ENCODE results near the gene INPP4B.

The INPP4B gene

DNA sequence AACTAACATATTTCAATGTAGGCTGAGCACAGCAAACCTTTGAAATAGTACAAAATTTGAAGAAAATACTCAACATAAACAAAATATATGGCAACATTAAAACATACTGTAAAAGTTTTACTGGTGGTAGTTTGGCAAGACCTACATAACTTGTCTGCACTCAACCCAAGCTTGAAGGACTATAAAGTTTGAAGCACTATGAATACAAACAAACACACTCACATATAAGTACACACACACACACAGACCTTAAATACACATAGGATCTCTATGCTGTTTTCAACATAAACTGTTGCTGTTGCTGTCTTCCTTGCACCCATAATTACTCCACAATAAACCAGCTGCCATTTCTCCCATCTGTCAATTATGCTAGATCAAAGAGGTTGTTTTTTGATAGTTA lies 620.1 kb downstream of the INPP4B start:
- Histone ChIP-seq H3K36me3 (ENCODE audit: control insufficient read depth, insufficient read depth, low read length) (no peaks in the 10 kb centered on the region), H3K9ac (ENCODE audit: low read depth, low read length) (no peak overlapping the region), H3K4me3 (ENCODE audit: low read depth, low read length) (no peak overlapping the region), H3K9me3 (ENCODE audit: control insufficient read depth, insufficient read depth, low read length) (no peaks in the 10 kb centered on the region), H3K27ac (ENCODE audit: low read depth, low read length) (no peak overlapping the region), H3K4me1 (ENCODE audit: control insufficient read depth, insufficient read depth, low read length) (no peaks in the 10 kb centered on the region), H3K27me3 (ENCODE audit: control insufficient read depth, insufficient read depth, low read length) (no peaks in the 10 kb centered on the region)

DNA sequence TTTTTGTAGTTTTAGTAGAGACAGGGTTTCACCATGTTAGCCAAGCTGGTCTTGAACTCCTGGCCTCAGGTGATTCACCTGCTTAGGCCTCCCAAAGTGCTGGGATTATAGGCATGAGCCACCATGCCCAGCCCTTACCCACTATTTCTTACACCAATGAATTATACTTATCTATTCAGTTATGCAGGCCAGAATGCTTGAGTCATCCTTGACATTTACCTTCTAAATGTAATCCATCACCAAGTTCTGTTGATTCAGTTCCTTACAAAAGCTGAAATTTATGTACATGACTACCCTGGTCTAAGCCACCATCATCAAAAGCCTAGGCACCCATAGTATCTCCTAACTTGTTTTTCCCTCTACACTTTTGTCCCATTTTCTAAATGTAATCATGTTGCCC lies 624.0 kb downstream of the INPP4B start:
- H3K9me3 ChIP-seq (ENCODE audit: control insufficient read depth, insufficient read depth, low read length), result no peaks in the 10 kb centered on the region
- H3K4me3 ChIP-seq (ENCODE audit: low read depth, low read length), result no peak overlapping the region
- H3K36me3 ChIP-seq (ENCODE audit: control insufficient read depth, insufficient read depth, low read length), result no peaks in the 10 kb centered on the region
- no peaks in the 10 kb centered on the region for H3K27me3 ChIP-seq (ENCODE audit: control insufficient read depth, insufficient read depth, low read length)
- H3K27ac ChIP-seq (ENCODE audit: low read depth, low read length), result no peak overlapping the region
- H3K4me1 ChIP-seq (ENCODE audit: control insufficient read depth, insufficient read depth, low read length), result no peaks in the 10 kb centered on the region
- no peak overlapping the region for H3K9ac ChIP-seq (ENCODE audit: low read depth, low read length)

DNA sequence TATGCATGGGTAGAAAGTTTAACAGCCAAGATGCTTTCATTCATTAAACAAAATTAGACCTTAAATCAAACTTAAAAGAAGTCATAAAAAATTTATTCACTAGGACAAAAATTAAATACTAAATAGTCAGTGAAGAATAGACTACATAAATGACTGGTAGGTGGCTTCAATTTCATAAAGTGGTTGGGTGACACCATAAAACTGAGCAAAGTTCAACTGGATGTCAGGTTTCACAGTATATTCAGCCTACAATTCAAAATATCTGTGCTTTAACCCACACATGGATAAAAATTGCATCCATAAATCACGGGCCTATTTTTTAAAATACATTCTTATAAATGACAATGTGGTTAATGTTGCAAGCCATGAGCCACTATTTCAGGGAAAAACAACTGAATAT lies 627.4 kb downstream of the INPP4B start:
- Histone ChIP-seq H3K36me3 (ENCODE audit: control insufficient read depth, insufficient read depth, low read length) (no peaks in the 10 kb centered on the region), H3K4me1 (ENCODE audit: control insufficient read depth, insufficient read depth, low read length) (no peaks in the 10 kb centered on the region), H3K9me3 (ENCODE audit: control insufficient read depth, insufficient read depth, low read length) (no peaks in the 10 kb centered on the region), H3K27me3 (ENCODE audit: control insufficient read depth, insufficient read depth, low read length) (no peaks in the 10 kb centered on the region), H3K27ac (ENCODE audit: low read depth, low read length) (no peak overlapping the region), H3K9ac (ENCODE audit: low read depth, low read length) (no peak overlapping the region), H3K4me3 (ENCODE audit: low read depth, low read length) (no peak overlapping the region)

DNA sequence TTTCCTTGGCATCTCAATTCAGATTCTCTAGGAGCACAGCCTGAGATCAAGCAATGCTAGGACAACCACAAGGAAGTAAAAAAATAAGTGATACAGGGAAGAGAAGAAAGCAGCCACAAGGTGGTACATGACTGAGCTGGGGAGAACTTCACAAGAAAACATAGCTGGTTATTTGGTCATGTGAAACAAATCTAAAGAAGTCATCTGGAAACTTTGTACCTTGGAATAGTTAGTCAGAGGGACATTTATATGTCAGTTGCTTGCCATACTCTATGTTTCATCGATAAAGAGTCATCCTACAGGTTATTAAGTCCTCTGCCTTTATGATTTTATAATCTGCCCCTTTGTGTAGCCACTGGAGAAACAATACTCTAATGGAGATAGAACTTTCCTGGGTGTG lies 634.7 kb downstream of the INPP4B start:
- Histone ChIP-seq H3K4me3 (ENCODE audit: low read depth, low read length) (no peak overlapping the region), H3K4me1 (ENCODE audit: control insufficient read depth, insufficient read depth, low read length) (no peaks in the 10 kb centered on the region), H3K27ac (ENCODE audit: low read depth, low read length) (no peak overlapping the region), H3K9ac (ENCODE audit: low read depth, low read length) (no peak overlapping the region), H3K9me3 (ENCODE audit: control insufficient read depth, insufficient read depth, low read length) (no peaks in the 10 kb centered on the region), H3K36me3 (ENCODE audit: control insufficient read depth, insufficient read depth, low read length) (no peaks in the 10 kb centered on the region), H3K27me3 (ENCODE audit: control insufficient read depth, insufficient read depth, low read length) (no peaks in the 10 kb centered on the region)

DNA sequence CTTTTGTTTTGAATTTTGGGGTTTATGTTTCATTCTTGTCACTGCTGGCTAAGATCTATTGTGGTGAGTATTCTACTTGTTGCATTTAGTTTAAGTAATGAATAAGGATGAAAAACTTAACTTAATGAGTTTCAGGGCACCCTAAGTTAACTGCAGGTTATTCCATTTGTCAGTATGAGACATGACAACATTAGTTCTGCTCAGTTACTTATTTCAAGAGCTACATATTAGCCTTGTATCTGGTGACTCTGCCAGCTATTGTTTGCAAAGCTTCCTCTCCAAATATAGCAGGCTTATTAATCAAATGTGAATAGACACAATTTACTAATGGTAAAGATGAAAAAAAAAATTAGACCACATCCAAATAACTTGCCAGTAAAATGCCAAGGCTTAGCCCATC lies 642.6 kb downstream of the INPP4B start:
- H3K27me3 ChIP-seq (ENCODE audit: control insufficient read depth, insufficient read depth, low read length), result no peaks in the 10 kb centered on the region
- H3K9me3 ChIP-seq (ENCODE audit: control insufficient read depth, insufficient read depth, low read length), result no peaks in the 10 kb centered on the region
- H3K4me1 ChIP-seq (ENCODE audit: control insufficient read depth, insufficient read depth, low read length), result peaks cover 8% of the 10 kb centered on the region; the same call in 1 of the 2 replicates
- no peak overlapping the region for H3K4me3 ChIP-seq (ENCODE audit: low read depth, low read length)
- H3K27ac ChIP-seq (ENCODE audit: low read depth, low read length), result no peak overlapping the region
- H3K9ac ChIP-seq (ENCODE audit: low read depth, low read length), result no peak overlapping the region
- H3K36me3 ChIP-seq (ENCODE audit: control insufficient read depth, insufficient read depth, low read length), result no peaks in the 10 kb centered on the region

DNA sequence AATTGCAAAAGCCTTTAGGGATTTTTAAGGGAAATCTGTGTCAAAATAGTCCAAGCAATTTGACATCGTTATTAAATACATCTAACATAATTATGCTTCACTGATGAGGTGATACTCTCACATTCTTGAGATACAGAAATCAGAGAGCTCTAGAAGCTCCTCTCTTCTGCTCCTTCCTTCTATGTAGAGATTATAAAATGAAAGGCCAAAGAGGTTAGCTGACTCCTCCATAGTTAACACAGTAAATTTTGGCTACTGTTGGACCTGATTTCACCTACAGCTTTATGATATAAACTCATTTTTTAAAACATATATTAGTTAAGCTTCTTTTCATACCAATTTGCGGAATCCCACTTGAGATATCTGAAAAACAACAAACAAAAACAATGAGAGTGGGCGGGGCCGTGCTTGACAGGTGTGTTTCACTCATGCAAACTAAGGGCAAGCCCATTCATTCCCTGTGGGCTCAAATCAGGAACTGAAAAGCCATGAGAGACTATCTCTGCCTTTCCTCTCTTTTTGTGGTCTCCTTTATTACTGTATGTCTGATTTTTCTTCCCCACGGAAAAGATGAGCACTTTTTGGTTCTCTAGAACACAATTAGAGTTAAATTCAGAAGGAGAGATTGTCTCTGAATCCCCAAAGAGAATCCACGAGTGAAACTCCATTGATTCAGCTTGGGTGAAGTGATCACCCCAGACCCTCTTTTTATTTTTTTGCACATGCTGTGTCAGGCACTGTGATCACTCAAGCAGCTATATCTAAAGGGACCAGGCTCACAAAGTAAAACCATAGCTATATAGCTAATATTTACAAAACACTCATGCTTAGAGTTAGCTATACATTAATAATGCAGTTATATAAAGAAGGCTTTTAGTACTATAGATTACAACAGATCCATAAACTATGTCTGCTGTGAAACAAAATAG lies 643.4 kb downstream of the INPP4B start:
- H3K27ac ChIP-seq (ENCODE audit: low read depth, low read length), result no peak overlapping the region
- H3K4me1 ChIP-seq (ENCODE audit: control insufficient read depth, insufficient read depth, low read length), result peaks cover 8% of the 10 kb centered on the region; the same call in 1 of the 2 replicates
- H3K9me3 ChIP-seq (ENCODE audit: control insufficient read depth, insufficient read depth, low read length), result no peaks in the 10 kb centered on the region

DNA sequence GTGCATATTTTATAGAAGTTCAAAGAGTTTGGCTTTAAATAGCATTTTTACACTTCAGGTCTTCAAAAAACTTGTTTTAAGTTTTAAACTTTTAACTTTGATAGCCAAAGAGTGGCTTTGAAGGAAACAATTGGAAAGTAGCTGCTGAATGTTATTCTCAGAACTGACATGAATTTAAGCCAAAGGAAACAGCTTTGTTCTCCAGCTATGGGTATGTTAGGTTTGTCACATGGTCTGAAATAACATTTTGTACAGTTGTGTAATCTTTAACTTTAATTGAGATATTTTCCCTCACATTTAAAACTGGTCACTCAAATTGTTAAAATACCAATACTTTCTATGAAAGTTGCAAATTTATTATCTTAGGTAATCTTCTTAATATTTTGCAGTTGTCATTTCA lies 645.1 kb downstream of the INPP4B start:
- Histone ChIP-seq H3K36me3 (ENCODE audit: control insufficient read depth, insufficient read depth, low read length) (no peaks in the 10 kb centered on the region), H3K9ac (ENCODE audit: low read depth, low read length) (no peak overlapping the region), H3K4me1 (ENCODE audit: control insufficient read depth, insufficient read depth, low read length) (peaks cover 8% of the 10 kb centered on the region; the same call in 1 of the 2 replicates), H3K4me3 (ENCODE audit: low read depth, low read length) (no peak overlapping the region), H3K27me3 (ENCODE audit: control insufficient read depth, insufficient read depth, low read length) (no peaks in the 10 kb centered on the region), H3K27ac (ENCODE audit: low read depth, low read length) (no peak overlapping the region), H3K9me3 (ENCODE audit: control insufficient read depth, insufficient read depth, low read length) (no peaks in the 10 kb centered on the region)

More for the DNA sequence above, 643.4 kb downstream of the INPP4B start:
- no peaks in the 10 kb centered on the region for H3K27me3 ChIP-seq (ENCODE audit: control insufficient read depth, insufficient read depth, low read length)
- no peaks in the 10 kb centered on the region for H3K36me3 ChIP-seq (ENCODE audit: control insufficient read depth, insufficient read depth, low read length)
- no peak overlapping the region for H3K4me3 ChIP-seq (ENCODE audit: low read depth, low read length)
- H3K9ac ChIP-seq (ENCODE audit: low read depth, low read length), result no peak overlapping the region

DNA sequence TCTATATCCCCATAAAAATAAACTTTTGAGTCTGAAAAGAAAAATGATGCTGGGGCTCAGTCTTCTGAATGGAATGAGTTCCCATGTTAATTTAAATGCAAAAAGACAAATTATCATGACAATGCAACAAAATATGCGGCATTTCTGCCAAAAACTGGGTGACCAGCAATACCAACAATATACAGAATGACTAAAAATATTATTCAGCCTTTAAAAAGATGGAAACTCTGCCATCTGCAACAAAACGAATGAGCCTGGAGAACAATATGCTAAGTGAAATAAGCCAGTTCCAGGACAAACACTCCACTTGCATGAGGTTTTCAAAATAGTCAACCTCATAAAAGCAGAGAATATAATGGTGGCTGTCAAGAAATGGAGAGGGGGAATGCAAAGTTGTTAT lies 651.2 kb downstream of the INPP4B start:
- Histone ChIP-seq H3K27ac (ENCODE audit: low read depth, low read length) (peak overlapping the region; percentile 60), H3K9me3 (ENCODE audit: control insufficient read depth, insufficient read depth, low read length) (no peaks in the 10 kb centered on the region), H3K36me3 (ENCODE audit: control insufficient read depth, insufficient read depth, low read length) (no peaks in the 10 kb centered on the region), H3K4me3 (ENCODE audit: low read depth, low read length) (peak overlapping the region; percentile 31; the same call in 1 of the 2 replicates), H3K9ac (ENCODE audit: low read depth, low read length) (no peak overlapping the region), H3K27me3 (ENCODE audit: control insufficient read depth, insufficient read depth, low read length) (no peaks in the 10 kb centered on the region), H3K4me1 (ENCODE audit: control insufficient read depth, insufficient read depth, low read length) (peaks cover 18% of the 10 kb centered on the region)

DNA sequence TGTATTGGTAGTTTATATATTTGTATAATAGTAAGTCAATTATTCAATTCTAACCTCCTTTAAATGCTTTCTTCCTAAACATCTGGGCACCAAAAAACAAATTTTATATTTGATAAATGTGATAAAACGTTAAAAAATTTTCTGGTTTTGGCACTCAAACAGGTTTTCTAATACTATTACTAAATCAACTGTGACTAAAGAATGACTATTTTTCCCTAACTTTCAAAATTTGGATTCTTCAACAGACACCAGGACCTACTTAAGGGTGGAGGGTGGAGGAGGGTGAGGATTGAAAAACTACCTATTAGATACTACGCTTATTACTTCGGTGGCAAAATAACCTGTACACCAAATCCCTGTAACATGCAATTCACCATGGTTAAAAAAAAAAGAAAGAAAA lies 654.2 kb downstream of the INPP4B start:
- peaks cover 18% of the 10 kb centered on the region for H3K4me1 ChIP-seq (ENCODE audit: control insufficient read depth, insufficient read depth, low read length)
- H3K9me3 ChIP-seq (ENCODE audit: control insufficient read depth, insufficient read depth, low read length), result no peaks in the 10 kb centered on the region
- no peaks in the 10 kb centered on the region for H3K36me3 ChIP-seq (ENCODE audit: control insufficient read depth, insufficient read depth, low read length)
- H3K27me3 ChIP-seq (ENCODE audit: control insufficient read depth, insufficient read depth, low read length), result no peaks in the 10 kb centered on the region
- H3K9ac ChIP-seq (ENCODE audit: low read depth, low read length), result no peak overlapping the region
- no peak overlapping the region for H3K4me3 ChIP-seq (ENCODE audit: low read depth, low read length)
- no peak overlapping the region for H3K27ac ChIP-seq (ENCODE audit: low read depth, low read length)

DNA sequence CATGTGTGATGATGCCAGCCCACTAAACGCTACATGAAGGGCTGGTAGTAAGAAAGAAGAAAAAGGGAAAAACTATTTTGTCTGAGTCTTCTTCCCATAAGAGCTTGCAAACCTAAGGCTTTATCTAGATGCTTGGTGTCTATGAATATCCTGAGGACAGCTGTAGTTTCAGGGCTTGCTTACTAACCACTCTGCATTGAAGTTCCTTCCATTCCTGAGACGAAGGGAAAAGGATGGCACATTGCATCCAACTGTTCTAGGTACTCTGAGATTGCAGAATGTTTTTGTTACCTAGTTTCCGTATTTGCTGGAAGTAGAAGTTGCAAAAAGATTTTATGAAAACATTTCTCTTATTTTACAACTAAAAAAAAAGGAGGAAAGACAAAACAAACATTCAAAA lies 665.1 kb downstream of the INPP4B start:
- Histone ChIP-seq H3K9me3 (ENCODE audit: control insufficient read depth, insufficient read depth, low read length) (no peaks in the 10 kb centered on the region), H3K9ac (ENCODE audit: low read depth, low read length) (no peak overlapping the region), H3K36me3 (ENCODE audit: control insufficient read depth, insufficient read depth, low read length) (no peaks in the 10 kb centered on the region), H3K4me3 (ENCODE audit: low read depth, low read length) (no peak overlapping the region), H3K27ac (ENCODE audit: low read depth, low read length) (no peak overlapping the region), H3K27me3 (ENCODE audit: control insufficient read depth, insufficient read depth, low read length) (no peaks in the 10 kb centered on the region), H3K4me1 (ENCODE audit: control insufficient read depth, insufficient read depth, low read length) (no peaks in the 10 kb centered on the region)

DNA sequence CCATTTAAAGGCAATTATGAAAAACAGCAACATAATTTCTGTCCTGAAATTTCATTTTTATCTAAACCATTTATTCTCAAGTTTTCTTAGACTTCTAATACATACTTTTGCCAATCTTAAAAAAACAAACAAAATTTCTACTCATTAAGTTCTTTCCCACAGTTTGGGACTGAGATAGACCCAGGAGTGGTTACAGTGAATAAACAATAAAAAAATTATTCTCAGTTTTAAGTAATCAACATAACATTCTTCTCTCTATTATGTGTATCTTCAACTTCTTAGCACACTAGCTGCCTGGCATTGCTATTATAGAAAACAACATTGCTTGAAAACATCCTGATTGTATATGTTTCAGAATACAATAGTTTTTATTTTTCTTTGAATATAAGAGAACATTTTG lies 676.9 kb downstream of the INPP4B start:
- Histone ChIP-seq H3K36me3 (ENCODE audit: control insufficient read depth, insufficient read depth, low read length) (no peaks in the 10 kb centered on the region), H3K9me3 (ENCODE audit: control insufficient read depth, insufficient read depth, low read length) (no peaks in the 10 kb centered on the region), H3K9ac (ENCODE audit: low read depth, low read length) (no peak overlapping the region), H3K27me3 (ENCODE audit: control insufficient read depth, insufficient read depth, low read length) (no peaks in the 10 kb centered on the region), H3K4me1 (ENCODE audit: control insufficient read depth, insufficient read depth, low read length) (no peaks in the 10 kb centered on the region), H3K4me3 (ENCODE audit: low read depth, low read length) (no peak overlapping the region), H3K27ac (ENCODE audit: low read depth, low read length) (no peak overlapping the region)
